Mesenchymal stem cell (in vitro differentiated cells and primary cell): ENCODE results near the gene TOMM70.

Source experiments
- DNase-seq: peaks from one replicate; pipeline ENCODE4 v3.0.0-alpha.2; 2013
- H2AFZ ChIP-seq: one replicate; pipeline ENCODE4 v1.6.1; 2013; ENCODE audit warnings: low read depth, mild to moderate bottlenecking, control low read depth, inconsistent platforms, low read length, moderate library complexity
- H2AK5ac ChIP-seq: 2 replicates; pipeline ENCODE4 v1.6.1; 2013; ENCODE audit warnings: low read length, moderate library complexity, mild to moderate bottlenecking, inconsistent platforms; ENCODE audit not compliant: severe bottlenecking
- H2BK120ac ChIP-seq: one replicate; pipeline ENCODE4 v1.6.1; 2013; ENCODE audit warnings: low read depth, mild to moderate bottlenecking, inconsistent platforms, low read length, moderate library complexity
- H2BK12ac ChIP-seq, 2 experiments: one replicate each; pipeline ENCODE4 v1.6.1; 2013; ENCODE audit warnings: inconsistent platforms in 2 of 2, low read length in 2 of 2, mild to moderate bottlenecking in 2 of 2, moderate library complexity in 2 of 2, control low read depth in 1 of 2
- H2BK15ac ChIP-seq: one replicate; pipeline ENCODE4 v1.6.1; 2013; ENCODE audit warnings: mild to moderate bottlenecking, low read depth, inconsistent platforms; ENCODE audit not compliant: poor library complexity, severe bottlenecking
- H2BK5ac ChIP-seq: 2 replicates; pipeline ENCODE4 v1.6.1; 2013; ENCODE audit warnings: low read depth, mild to moderate bottlenecking, low read length, control low read depth, inconsistent platforms; ENCODE audit not compliant: poor library complexity, severe bottlenecking
- H3K14ac ChIP-seq, 2 experiments: one replicate each; pipeline ENCODE4 v1.6.1; 2013; ENCODE audit warnings: inconsistent platforms in 2 of 2, low read length in 2 of 2, control low read depth in 1 of 2, mild to moderate bottlenecking in 1 of 2, moderate library complexity in 1 of 2
- H3K18ac ChIP-seq, 2 experiments: one replicate each; pipeline ENCODE4 v1.6.1; 2013; ENCODE audit warnings: inconsistent platforms in 2 of 2, low read length in 2 of 2, control low read depth in 1 of 2, low read depth in 1 of 2, mild to moderate bottlenecking in 1 of 2
- H3K23ac ChIP-seq, 2 experiments: one replicate each; pipeline ENCODE4 v1.6.1; 2013; ENCODE audit warnings: inconsistent platforms in 2 of 2, low read length in 2 of 2, mild to moderate bottlenecking in 2 of 2, moderate library complexity in 2 of 2, control low read depth in 1 of 2
- H3K27ac ChIP-seq: 2 replicates; pipeline ENCODE4 v1.5.1; 2013; ENCODE audit warnings: mild to moderate bottlenecking, moderate library complexity, low read length, control low read depth, inconsistent platforms; ENCODE audit not compliant: poor library complexity, severe bottlenecking
- H3K27me3 ChIP-seq, 2 experiments: 2 replicates each; pipeline versions ENCODE4 v1.6.1 to v1.7.0; 2013; ENCODE audit warnings: low read length in 2 of 2, mild to moderate bottlenecking in 2 of 2, moderate library complexity in 2 of 2, control low read depth in 1 of 2, inconsistent platforms in 1 of 2; ENCODE audit not compliant: control insufficient read depth in 1 of 2, insufficient read depth in 1 of 2
- H3K36me3 ChIP-seq, 2 experiments: 2 replicates each; pipeline versions ENCODE4 v1.6.1 to v1.7.0; 2013; ENCODE audit warnings: low read length in 2 of 2, control low read depth in 1 of 2, inconsistent platforms in 1 of 2, low read depth in 1 of 2, mild to moderate bottlenecking in 1 of 2; ENCODE audit not compliant: insufficient read depth in 2 of 2, control insufficient read depth in 1 of 2
- H3K4ac ChIP-seq, 2 experiments: one replicate each; pipeline ENCODE4 v1.6.1; 2013; ENCODE audit warnings: inconsistent platforms in 2 of 2, low read length in 2 of 2, mild to moderate bottlenecking in 2 of 2, moderate library complexity in 2 of 2, control low read depth in 1 of 2, low read depth in 1 of 2
- H3K4me1 ChIP-seq: 2 replicates; pipeline ENCODE4 v1.6.1; 2013; ENCODE audit warnings: low read depth, low read length, control low read depth; ENCODE audit not compliant: control insufficient read depth, insufficient read depth
- H3K4me2 ChIP-seq: 2 replicates; pipeline ENCODE4 v1.6.1; 2013; ENCODE audit warnings: low read length, mild to moderate bottlenecking, inconsistent platforms; ENCODE audit not compliant: poor library complexity, severe bottlenecking
- H3K4me3 ChIP-seq, 2 experiments: 2 replicates each; pipeline versions ENCODE4 v1.5.1 to v1.7.0; 2013; ENCODE audit warnings: low read length in 2 of 2, mild to moderate bottlenecking in 2 of 2, control low read depth in 1 of 2, low read depth in 1 of 2; ENCODE audit not compliant: insufficient read depth in 1 of 2
- H3K79me1 ChIP-seq: replicated peaks from 2 replicates; pipeline ENCODE4 v1.6.1; 2013; ENCODE audit warnings: mild to moderate bottlenecking, control low read depth, low read length, inconsistent platforms; ENCODE audit not compliant: poor library complexity, severe bottlenecking
- H3K9ac ChIP-seq: 2 replicates; pipeline ENCODE4 v1.7.0; 2013; ENCODE audit warnings: mild to moderate bottlenecking, low read length, moderate library complexity
- H3K9me3 ChIP-seq: 2 replicates; pipeline ENCODE4 v1.7.0; 2013; ENCODE audit warnings: mild to moderate bottlenecking, low read length; ENCODE audit not compliant: control insufficient read depth
- H4K8ac ChIP-seq: one replicate; pipeline ENCODE4 v1.6.1; 2013; ENCODE audit warnings: inconsistent platforms, mild to moderate bottlenecking, low read length, moderate library complexity
- H4K91ac ChIP-seq: one replicate; pipeline ENCODE4 v1.6.1; 2013; ENCODE audit warnings: mild to moderate bottlenecking, low read length, inconsistent platforms
- WGBS: methylation state at CpG from one replicate; pipeline ENCODE4 v1.1.7; 2013; ENCODE audit warnings: mixed read lengths; 5-methylcytosine and 5-hydroxymethylcytosine counted together

Gene TOMM70

DNA sequence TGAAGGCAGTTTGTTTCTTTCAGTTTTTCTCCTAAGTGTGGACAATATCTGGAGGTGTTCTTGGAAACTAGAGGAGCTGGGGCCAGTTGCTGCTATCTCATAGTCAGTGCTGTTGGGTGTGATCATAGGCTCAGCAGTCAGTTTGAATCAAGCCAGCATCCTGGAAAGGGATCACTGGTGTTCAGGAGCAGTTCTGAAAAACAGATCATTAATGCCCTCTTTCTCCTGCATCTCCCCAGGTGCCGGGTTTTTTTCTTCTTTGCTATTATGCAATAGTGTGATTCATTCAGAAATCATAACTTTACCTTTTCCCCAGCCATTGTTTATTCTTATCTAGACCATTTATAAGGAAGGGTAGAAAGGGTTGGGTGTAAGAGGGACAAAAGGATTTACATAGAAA is 24.4 kb upstream of the TOMM70 start:
- no peak for DNase-seq
- H3K4me2 ChIP-seq: no peak overlapping the region
- H2AK5ac ChIP-seq: no peak overlapping the region
- no peak overlapping the region for H3K4ac ChIP-seq
- no peaks in the 10 kb centered on the region for H3K36me3 ChIP-seq
- H2BK120ac ChIP-seq: no peak overlapping the region
- no peak overlapping the region for H3K14ac ChIP-seq
- H4K8ac ChIP-seq: no peak overlapping the region
- no peak overlapping the region for H3K9ac ChIP-seq
- H3K79me1 ChIP-seq: no peaks in the 10 kb centered on the region
- H3K4me3 ChIP-seq: no peak overlapping the region
- no peak overlapping the region for H3K23ac ChIP-seq
- no CpG with 5 or more reads among the region's 1 CpG for WGBS
- no peak overlapping the region for H2BK15ac ChIP-seq
- no peak overlapping the region for H2BK12ac ChIP-seq
- H2AFZ ChIP-seq: no peak overlapping the region
- H3K4me1 ChIP-seq: no peaks in the 10 kb centered on the region
- no peaks in the 10 kb centered on the region for H3K27me3 ChIP-seq
- no peaks in the 10 kb centered on the region for H3K9me3 ChIP-seq
- H2BK5ac ChIP-seq: no peak overlapping the region
- no peak overlapping the region for H3K27ac ChIP-seq
- H4K91ac ChIP-seq: no peak overlapping the region
- H3K18ac ChIP-seq: no peak overlapping the region

DNA sequence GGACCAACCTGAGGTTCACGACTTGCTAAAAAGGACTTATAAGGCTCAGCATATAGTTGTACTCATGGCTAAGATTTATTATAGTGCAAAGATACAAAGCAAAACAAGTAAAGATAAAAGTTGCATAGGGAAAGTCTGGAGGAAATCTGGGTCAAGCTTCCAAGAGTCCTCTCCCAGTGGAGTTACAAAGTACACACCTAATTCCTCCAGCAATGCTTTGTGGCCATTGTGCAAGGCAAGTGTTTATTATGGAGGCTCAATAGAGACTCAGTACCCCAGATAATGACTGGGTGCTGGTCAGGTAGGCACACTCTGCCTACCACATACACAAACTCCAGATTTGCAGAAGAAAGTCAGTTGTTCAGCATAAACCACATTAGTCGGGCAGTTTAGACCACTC is 23.4 kb upstream of the TOMM70 start:
- Histone ChIP-seq H3K27ac (no peak overlapping the region), H3K9ac (no peak overlapping the region), H3K4me2 (no peak overlapping the region), H3K36me3 (no peaks in the 10 kb centered on the region), H2BK15ac (no peak overlapping the region), H3K27me3 (no peaks in the 10 kb centered on the region), H4K91ac (no peak overlapping the region), H3K23ac (no peak overlapping the region), H3K4ac (no peak overlapping the region), H2BK5ac (no peak overlapping the region), H3K4me1 (no peaks in the 10 kb centered on the region), H2AFZ (no peak overlapping the region), H3K4me3 (no peak overlapping the region), H3K79me1 (no peaks in the 10 kb centered on the region), H2BK120ac (no peak overlapping the region), H4K8ac (no peak overlapping the region), H2AK5ac (no peak overlapping the region), H3K18ac (no peak overlapping the region), H2BK12ac (no peak overlapping the region), H3K14ac (no peak overlapping the region), H3K9me3 (no peaks in the 10 kb centered on the region)
- no peak for DNase-seq
- 100% methylated on average over 1 of the region's 2 CpGs for WGBS

DNA sequence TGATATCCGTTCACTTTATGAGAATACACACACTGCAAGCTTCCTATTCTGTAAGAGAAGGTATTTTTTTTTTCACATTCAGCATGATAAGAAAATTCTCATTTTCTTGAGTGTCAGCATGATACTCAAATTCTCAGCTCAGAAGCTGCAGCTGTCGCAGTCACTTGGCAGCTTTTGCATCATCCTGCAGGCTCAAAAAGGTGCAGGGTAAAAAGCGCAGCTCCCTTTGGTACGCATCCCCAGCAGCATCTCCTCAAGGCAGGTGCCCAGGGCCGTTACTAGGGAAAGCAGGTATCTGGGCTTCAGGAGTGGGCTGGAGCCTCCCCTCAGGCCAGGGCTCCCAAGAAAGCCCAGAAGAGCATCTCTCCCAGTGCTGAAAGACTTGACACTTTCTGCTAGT is 22.7 kb upstream of the TOMM70 start:
- no peak overlapping the region for H3K18ac ChIP-seq
- H3K23ac ChIP-seq: no peak overlapping the region
- no peak overlapping the region for H2BK12ac ChIP-seq
- peak overlapping the region in 1 of 2 experiments; percentile 62 for H3K14ac ChIP-seq
- no peak overlapping the region for H2BK5ac ChIP-seq
- no peak overlapping the region for H2AFZ ChIP-seq
- H3K9ac ChIP-seq: no peak overlapping the region
- H3K27ac ChIP-seq: no peak overlapping the region
- H2AK5ac ChIP-seq: no peak overlapping the region
- H4K91ac ChIP-seq: no peak overlapping the region
- H3K79me1 ChIP-seq: peaks cover 2% of the 10 kb centered on the region
- no peak overlapping the region for H3K4me3 ChIP-seq
- no peak overlapping the region for H4K8ac ChIP-seq
- H3K27me3 ChIP-seq: no peaks in the 10 kb centered on the region
- H3K4me2 ChIP-seq: no peak overlapping the region
- no peaks in the 10 kb centered on the region for H3K36me3 ChIP-seq
- 96% methylated on average over 4 of the region's 5 CpGs for WGBS
- no peak overlapping the region for H3K4ac ChIP-seq
- H2BK15ac ChIP-seq: no peak overlapping the region
- no peak overlapping the region for H2BK120ac ChIP-seq
- no peak for DNase-seq
- no peaks in the 10 kb centered on the region for H3K4me1 ChIP-seq
- H3K9me3 ChIP-seq: no peaks in the 10 kb centered on the region

DNA sequence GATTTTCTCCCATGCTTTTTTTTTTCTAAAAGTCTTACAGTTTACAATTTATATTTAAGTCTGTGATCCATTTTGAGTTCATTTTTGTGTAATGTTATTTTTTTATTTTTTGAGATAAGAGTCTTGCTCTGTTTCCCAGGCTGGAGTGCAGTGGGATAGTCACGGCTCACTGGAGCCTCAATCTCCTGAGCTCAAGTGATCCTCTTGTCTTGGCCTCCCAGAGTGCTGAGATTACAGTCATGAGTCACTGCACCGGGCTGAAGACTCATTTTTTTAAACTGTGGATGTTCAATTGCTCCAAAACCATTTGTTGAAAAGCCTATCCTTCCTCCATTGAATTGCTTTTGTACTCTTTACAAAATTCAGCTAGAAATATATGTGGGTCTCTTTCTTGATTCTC is 20.0 kb upstream of the TOMM70 start:
- Histone ChIP-seq H3K9me3 (no peaks in the 10 kb centered on the region), H3K23ac (no peak overlapping the region), H3K79me1 (peaks cover 2% of the 10 kb centered on the region), H4K8ac (no peak overlapping the region), H3K18ac (no peak overlapping the region), H3K4me1 (no peaks in the 10 kb centered on the region), H2BK5ac (no peak overlapping the region), H3K27ac (no peak overlapping the region), H2AFZ (no peak overlapping the region), H3K4me3 (no peak overlapping the region), H3K4me2 (no peak overlapping the region), H3K14ac (no peak overlapping the region), H2BK12ac (no peak overlapping the region), H3K36me3 (no peaks in the 10 kb centered on the region), H3K27me3 (no peaks in the 10 kb centered on the region), H2BK15ac (no peak overlapping the region), H2AK5ac (no peak overlapping the region), H2BK120ac (no peak overlapping the region), H4K91ac (no peak overlapping the region), H3K9ac (no peak overlapping the region), H3K4ac (no peak overlapping the region)
- 63% methylated on average over 2 of the region's 2 CpGs for WGBS
- DNase-seq: no peak
